HEK293 (cell line): ENCODE measurements around the gene CHST14.

ENCODE experiments used
- GLIS1 ChIP-seq: fragments of 450-650 bp; formaldehyde crosslinking; IDR thresholded peaks from 2 replicates; pipeline ENCODE4 v1.5.1; 2016; ENCODE audit warnings: missing biosample characterization, missing genetic modification characterization
- SP2 ChIP-seq: fragments of 450-650 bp; formaldehyde crosslinking; IDR thresholded peaks from 2 replicates; pipeline ENCODE4 v1.5.1; 2016; ENCODE audit warnings: missing biosample characterization, missing genetic modification characterization
- TCF7L2 ChIP-seq: IDR thresholded peaks from 2 replicates; pipeline ENCODE4 v1.6.1; 2011; ENCODE audit warnings: low read depth, mild to moderate bottlenecking, inconsistent platforms, low read length, moderate library complexity, borderline replicate concordance
- ZNF23 ChIP-seq: fragments of 450-650 bp; formaldehyde crosslinking; IDR thresholded peaks from 2 replicates; pipeline ENCODE4 v1.5.1; 2016; ENCODE audit warnings: missing biosample characterization, missing genetic modification characterization, borderline replicate concordance
- ZNF24 ChIP-seq: fragments of 450-650 bp; formaldehyde crosslinking; IDR thresholded peaks from 2 replicates; pipeline ENCODE4 v1.5.1; 2016; ENCODE audit warnings: missing biosample characterization, missing genetic modification characterization
- ZNF660 ChIP-seq: fragments of 450-650 bp; IDR thresholded peaks from 2 replicates; pipeline ENCODE4 v1.5.1; 2018; ENCODE audit warnings: missing biosample characterization, mild to moderate bottlenecking, missing genetic modification characterization
- TF ChIP-seq, protein P1 (sequence below): fragments of 450-650 bp; formaldehyde crosslinking; IDR thresholded peaks from 2 replicates; pipeline ENCODE4 v1.5.1; 2016; ENCODE audit warnings: missing biosample characterization, missing genetic modification characterization
- TF ChIP-seq, protein P2 (sequence below): fragments of 450-650 bp; formaldehyde crosslinking; IDR thresholded peaks from 2 replicates; pipeline ENCODE4 v1.5.1; 2016; ENCODE audit warnings: missing biosample characterization, missing genetic modification characterization

DNA sequence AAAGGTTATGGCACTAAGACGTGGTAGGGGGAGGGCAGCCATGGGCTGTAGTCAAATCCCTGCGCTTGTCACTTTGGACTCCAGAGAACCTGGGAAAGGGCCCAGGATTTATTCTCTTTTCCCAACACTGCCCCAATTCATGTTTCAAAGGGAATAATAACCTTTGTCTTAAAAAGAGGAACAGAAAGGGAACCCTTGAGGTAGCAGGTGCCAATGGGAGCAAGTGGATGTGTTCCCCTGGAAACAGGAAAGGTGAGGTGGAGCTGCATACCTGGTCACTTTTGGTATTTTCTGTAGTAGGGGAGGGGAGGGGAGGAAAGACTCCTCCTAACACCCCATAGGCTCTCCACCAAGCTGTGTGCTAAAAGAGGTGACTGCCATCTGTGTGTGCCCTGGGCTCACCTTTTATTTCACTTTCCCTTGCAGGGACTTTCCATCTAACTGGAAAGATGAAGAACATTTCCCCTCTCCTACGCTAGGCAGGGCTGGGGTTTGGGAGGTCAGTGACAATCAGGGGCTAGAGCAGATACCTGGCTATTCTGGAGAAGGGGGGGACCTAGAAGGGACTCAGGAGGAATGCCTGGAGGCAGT lies 6.1 kb upstream of the CHST14 start:
- TF ChIP-seq, protein P1, sequence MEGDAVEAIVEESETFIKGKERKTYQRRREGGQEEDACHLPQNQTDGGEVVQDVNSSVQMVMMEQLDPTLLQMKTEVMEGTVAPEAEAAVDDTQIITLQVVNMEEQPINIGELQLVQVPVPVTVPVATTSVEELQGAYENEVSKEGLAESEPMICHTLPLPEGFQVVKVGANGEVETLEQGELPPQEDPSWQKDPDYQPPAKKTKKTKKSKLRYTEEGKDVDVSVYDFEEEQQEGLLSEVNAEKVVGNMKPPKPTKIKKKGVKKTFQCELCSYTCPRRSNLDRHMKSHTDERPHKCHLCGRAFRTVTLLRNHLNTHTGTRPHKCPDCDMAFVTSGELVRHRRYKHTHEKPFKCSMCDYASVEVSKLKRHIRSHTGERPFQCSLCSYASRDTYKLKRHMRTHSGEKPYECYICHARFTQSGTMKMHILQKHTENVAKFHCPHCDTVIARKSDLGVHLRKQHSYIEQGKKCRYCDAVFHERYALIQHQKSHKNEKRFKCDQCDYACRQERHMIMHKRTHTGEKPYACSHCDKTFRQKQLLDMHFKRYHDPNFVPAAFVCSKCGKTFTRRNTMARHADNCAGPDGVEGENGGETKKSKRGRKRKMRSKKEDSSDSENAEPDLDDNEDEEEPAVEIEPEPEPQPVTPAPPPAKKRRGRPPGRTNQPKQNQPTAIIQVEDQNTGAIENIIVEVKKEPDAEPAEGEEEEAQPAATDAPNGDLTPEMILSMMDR (tag by site-specific recombination), result no peak
- TF ChIP-seq ZNF24 (tag by site-specific recombination), result no peak
- no peak for TF ChIP-seq ZNF23 (tag by site-specific recombination)
- no peak for TF ChIP-seq TCF7L2
- no peak for TF ChIP-seq SP2 (tag by site-specific recombination)
- no peak for TF ChIP-seq ZNF660 (tag by site-specific recombination)
- no peak for TF ChIP-seq GLIS1
- TF ChIP-seq, protein P2, sequence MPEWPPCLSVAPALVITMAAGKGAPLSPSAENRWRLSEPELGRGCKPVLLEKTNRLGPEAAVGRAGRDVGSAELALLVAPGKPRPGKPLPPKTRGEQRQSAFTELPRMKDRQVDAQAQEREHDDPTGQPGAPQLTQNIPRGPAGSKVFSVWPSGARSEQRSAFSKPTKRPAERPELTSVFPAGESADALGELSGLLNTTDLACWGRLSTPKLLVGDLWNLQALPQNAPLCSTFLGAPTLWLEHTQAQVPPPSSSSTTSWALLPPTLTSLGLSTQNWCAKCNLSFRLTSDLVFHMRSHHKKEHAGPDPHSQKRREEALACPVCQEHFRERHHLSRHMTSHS (tag by site-specific recombination), result no peak
